ENCODE results near the gene MSL2.
A peak's percentile ranks its signal among the peaks of the same experiment; 100 is the strongest.
"Not testable (repeated sequence)": the region's sequence is repeated elsewhere in the genome, so short reads cannot be mapped to it uniquely, and the experiment has no call there.

The MSL2 gene

DNA sequence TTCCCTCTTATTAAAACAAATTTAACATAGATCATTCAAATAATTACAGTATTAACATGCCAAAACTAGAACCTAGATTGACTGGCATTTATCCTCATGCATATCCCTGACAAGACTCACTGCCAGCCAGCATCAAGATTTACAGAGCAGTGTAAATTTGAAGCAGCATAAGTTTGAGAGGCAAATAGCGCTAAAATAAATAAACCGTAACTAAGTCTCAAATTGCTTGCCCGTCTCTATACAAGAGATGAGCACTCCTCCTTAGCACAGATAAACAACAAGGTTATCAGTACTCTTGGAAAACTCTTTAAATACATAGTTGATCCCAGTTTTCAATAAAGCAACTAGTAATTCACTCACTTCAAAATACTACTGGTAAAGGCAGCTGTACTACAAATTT lies 29.6 kb downstream of the MSL2 start:
- no peaks in the 10 kb centered on the region for H3K9me3 ChIP-seq (ENCODE audit: severe bottlenecking)
- peak overlapping the region; percentile 69 for H3K27ac ChIP-seq
- DNase-seq: no peak
- H3K27me3 ChIP-seq (ENCODE audit: insufficient read depth, low read depth, severe bottlenecking): no peaks in the 10 kb centered on the region
- TF ChIP-seq, protein P1, sequence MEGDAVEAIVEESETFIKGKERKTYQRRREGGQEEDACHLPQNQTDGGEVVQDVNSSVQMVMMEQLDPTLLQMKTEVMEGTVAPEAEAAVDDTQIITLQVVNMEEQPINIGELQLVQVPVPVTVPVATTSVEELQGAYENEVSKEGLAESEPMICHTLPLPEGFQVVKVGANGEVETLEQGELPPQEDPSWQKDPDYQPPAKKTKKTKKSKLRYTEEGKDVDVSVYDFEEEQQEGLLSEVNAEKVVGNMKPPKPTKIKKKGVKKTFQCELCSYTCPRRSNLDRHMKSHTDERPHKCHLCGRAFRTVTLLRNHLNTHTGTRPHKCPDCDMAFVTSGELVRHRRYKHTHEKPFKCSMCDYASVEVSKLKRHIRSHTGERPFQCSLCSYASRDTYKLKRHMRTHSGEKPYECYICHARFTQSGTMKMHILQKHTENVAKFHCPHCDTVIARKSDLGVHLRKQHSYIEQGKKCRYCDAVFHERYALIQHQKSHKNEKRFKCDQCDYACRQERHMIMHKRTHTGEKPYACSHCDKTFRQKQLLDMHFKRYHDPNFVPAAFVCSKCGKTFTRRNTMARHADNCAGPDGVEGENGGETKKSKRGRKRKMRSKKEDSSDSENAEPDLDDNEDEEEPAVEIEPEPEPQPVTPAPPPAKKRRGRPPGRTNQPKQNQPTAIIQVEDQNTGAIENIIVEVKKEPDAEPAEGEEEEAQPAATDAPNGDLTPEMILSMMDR (IDR thresholded peaks at IDR 0.05; ENCODE audit: low read depth, low read length): no peak
- H3K36me3 ChIP-seq: no peaks in the 10 kb centered on the region
- H3K4me3 ChIP-seq (ENCODE audit: low read depth, low read length): no peak overlapping the region

DNA sequence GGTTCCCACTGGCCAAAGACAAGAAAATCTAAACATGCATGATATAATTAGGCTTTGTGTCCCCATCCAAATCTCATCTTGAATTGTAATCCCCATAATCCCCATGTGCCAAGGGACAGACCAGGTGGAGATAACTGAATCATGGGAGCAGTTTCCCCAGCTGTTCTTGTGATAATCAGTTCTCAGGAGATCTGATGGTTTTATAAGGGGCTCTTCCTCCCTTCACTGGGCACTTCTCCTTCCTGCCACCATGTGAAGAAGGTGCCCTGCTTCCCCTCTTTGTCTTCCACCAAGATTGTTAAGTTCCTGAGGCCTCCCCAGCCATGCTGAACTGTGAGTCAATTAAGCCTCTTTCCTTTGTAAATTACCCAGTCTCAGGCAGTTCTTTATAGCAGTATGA lies 32.5 kb downstream of the MSL2 start:
- Histone ChIP-seq H3K27ac (peak overlapping the region; percentile 92), H3K4me3 (ENCODE audit: low read depth, low read length) (peak overlapping the region; percentile 14; the same call in 1 of the 2 replicates)
- not testable (repeated sequence) for H3K27me3 ChIP-seq (ENCODE audit: insufficient read depth, low read depth, severe bottlenecking); H3K9me3 ChIP-seq (ENCODE audit: severe bottlenecking); H3K36me3 ChIP-seq
- DNase-seq: peak; percentile 73

DNA sequence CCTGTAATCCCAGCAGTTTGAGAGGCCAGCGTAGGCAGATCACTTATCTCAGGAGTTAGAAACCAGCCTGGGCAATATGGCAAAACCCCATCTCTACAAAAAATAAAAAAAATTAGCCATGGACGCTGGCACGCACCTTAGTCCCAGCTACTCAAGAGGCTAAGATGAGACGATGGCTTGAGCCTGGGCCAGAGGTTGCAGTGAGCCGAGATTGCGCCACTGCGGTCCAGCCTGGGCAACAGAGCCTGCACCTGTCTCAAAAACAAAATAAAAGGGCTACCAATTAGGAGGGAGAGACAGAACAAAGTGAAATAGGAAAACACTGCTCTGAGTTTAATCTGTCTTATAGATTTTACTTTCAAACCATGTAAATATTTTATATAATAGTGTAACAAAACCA lies 33.8 kb downstream of the MSL2 start:
- no peaks in the 10 kb centered on the region for H3K27me3 ChIP-seq (ENCODE audit: insufficient read depth, low read depth, severe bottlenecking)
- no peaks in the 10 kb centered on the region for H3K36me3 ChIP-seq
- H3K27ac ChIP-seq: peak overlapping the region; percentile 92
- DNase-seq: no peak
- H3K9me3 ChIP-seq (ENCODE audit: severe bottlenecking): no peaks in the 10 kb centered on the region
- TF ChIP-seq, protein P1 (IDR thresholded peaks at IDR 0.05; ENCODE audit: low read depth, low read length): no peak
- no peak overlapping the region for H3K4me3 ChIP-seq (ENCODE audit: low read depth, low read length)

DNA sequence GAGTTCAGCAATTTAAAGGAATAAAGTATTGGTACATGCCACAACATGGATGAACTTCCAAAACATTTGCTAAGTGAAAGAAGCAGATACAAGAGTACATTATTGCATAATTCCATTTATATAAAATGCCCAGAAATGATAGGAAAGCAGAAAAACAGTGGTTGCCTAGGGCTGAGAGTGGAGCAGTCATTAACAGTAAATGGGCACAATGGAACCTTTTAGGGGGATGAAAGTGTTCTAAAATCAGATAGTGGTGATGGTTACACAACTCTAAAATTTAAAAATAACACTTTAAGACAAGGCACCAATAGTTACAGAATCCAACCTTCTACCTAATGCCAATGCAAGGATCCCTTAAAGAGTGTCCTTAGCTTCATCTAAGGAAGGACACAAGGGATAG lies 34.6 kb downstream of the MSL2 start:
- DNase-seq: no peak
- Histone ChIP-seq H3K36me3 (no peaks in the 10 kb centered on the region), H3K27ac (no peak overlapping the region), H3K4me3 (ENCODE audit: low read depth, low read length) (no peak overlapping the region), H3K9me3 (ENCODE audit: severe bottlenecking) (no peaks in the 10 kb centered on the region), H3K27me3 (ENCODE audit: insufficient read depth, low read depth, severe bottlenecking) (no peaks in the 10 kb centered on the region)
- TF ChIP-seq, protein P1 (IDR thresholded peaks at IDR 0.05; ENCODE audit: low read depth, low read length): no peak

DNA sequence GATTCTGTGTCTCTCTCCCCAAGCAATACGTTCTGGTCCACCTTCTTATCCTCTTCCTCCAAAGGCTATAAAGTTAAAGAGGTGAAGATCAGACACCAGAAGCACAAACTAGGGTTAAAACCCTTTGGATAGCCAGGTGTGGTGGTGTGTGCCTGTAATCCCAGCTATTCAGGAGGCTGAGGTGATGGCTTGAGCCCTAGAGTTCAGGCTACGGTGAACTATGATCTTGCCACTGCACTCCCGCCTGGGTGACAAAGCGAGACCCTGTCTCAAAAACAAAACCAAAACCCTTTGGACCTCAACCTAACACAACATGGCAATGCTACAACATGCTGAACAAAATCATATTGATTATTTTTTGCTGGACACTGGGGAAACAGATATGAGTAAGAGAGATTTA lies 43.2 kb downstream of the MSL2 start:
- peaks cover 37% of the 10 kb centered on the region for H3K36me3 ChIP-seq
- TF ChIP-seq, protein P1 (IDR thresholded peaks at IDR 0.05; ENCODE audit: low read depth, low read length): no peak
- no peaks in the 10 kb centered on the region for H3K27me3 ChIP-seq (ENCODE audit: insufficient read depth, low read depth, severe bottlenecking)
- H3K9me3 ChIP-seq (ENCODE audit: severe bottlenecking): no peaks in the 10 kb centered on the region
- DNase-seq: no peak
- no peak overlapping the region for H3K27ac ChIP-seq
- H3K4me3 ChIP-seq (ENCODE audit: low read depth, low read length): no peak overlapping the region

DNA sequence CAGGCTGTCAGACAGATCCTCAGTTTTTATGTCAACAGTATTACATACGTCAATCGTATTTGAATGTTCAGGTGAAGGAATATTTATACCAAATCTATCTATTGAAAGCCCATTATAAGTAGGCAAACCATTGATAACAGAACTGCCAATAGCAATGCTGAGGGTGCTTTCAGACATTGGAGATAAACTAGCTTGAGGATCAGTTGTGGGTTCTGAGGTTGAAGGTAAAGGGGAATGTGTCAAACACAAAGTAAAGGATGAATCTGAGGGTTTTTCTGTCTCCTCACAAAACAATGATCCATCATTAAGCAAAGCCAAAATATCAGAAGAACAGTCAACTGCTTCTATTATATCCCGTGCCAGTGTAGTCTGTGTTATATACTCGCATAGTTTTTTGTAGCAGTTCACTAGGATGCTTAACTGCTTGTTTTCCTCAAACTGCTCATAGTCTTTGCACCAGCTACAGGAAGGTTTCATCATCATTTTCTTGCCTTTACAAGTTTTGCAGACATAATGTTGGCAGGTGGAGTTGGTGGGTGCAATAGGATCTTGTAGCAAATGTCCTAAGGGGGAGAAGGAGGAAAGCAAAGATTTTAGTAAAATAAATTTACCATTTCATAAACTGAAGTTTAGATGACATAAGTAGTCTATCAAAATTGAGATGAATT lies 43.8 kb downstream of the MSL2 start:
- TF ChIP-seq, protein P1 (IDR thresholded peaks at IDR 0.05; ENCODE audit: low read depth, low read length): no peak
- H3K27me3 ChIP-seq (ENCODE audit: insufficient read depth, low read depth, severe bottlenecking): no peaks in the 10 kb centered on the region
- H3K4me3 ChIP-seq (ENCODE audit: low read depth, low read length): no peak overlapping the region
- no peaks in the 10 kb centered on the region for H3K9me3 ChIP-seq (ENCODE audit: severe bottlenecking)
- no peak for DNase-seq
- H3K27ac ChIP-seq: no peak overlapping the region
- H3K36me3 ChIP-seq: peaks cover 40% of the 10 kb centered on the region
